KOPT-K1 (cell line): ENCODE results near the gene TBK1.
"Not testable (repeated sequence)": the region's sequence is repeated elsewhere in the genome, so short reads cannot be mapped to it uniquely, and the experiment has no call there.

Source experiments
- H3K27ac ChIP-seq: fragments of 200-600 bp; sonication (generic); 2 replicates; pipeline ENCODE4 v1.5.1; 2016; ENCODE audit warnings: antibody characterized with exemption, mild to moderate bottlenecking, low read depth, low read length; ENCODE audit not compliant: poor library complexity, severe bottlenecking
- H3K36me3 ChIP-seq: fragments of 200-600 bp; sonication (generic); 2 replicates; pipeline ENCODE4 v1.5.1; 2017; ENCODE audit warnings: antibody characterized with exemption, mild to moderate bottlenecking, low read length, moderate library complexity; ENCODE audit not compliant: insufficient read depth
- H3K9me3 ChIP-seq: fragments of 200-600 bp; sonication (generic); 2 replicates; pipeline ENCODE4 v1.5.1; 2017; ENCODE audit warnings: antibody characterized with exemption, low read length, mild to moderate bottlenecking; ENCODE audit not compliant: insufficient read depth, poor library complexity, severe bottlenecking

TBK1 gene

GRCh38 chr12:64500394-64500793 is 48.5 kb downstream of the TBK1 start:
- Histone ChIP-seq H3K9me3 (no peaks in the 10 kb centered on the region), H3K36me3 (peaks cover 62% of the 10 kb centered on the region), H3K27ac (no peak overlapping the region)

DNA sequence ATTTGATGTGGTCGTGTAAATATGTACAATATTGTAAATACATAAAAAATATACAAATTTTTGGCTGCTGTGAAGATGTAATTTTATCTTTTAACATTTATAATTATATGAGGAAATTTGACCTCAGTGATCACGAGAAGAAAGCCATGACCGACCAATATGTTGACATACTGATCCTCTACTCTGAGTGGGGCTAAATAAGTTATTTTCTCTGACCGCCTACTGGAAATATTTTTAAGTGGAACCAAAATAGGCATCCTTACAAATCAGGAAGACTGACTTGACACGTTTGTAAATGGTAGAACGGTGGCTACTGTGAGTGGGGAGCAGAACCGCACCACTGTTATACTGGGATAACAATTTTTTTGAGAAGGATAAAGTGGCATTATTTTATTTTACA is 49.6 kb downstream of the TBK1 start:
- peaks cover 51% of the 10 kb centered on the region for H3K36me3 ChIP-seq
- H3K9me3 ChIP-seq, result no peaks in the 10 kb centered on the region
- H3K27ac ChIP-seq, result no peak overlapping the region

- Histone ChIP-seq H3K9me3 (no peaks in the 10 kb centered on the region), H3K27ac (no peak overlapping the region), H3K36me3 (no peaks in the 10 kb centered on the region)
These were observed 55.0 kb downstream of the TBK1 start for GRCh38 chr12:64506955-64507354.

DNA sequence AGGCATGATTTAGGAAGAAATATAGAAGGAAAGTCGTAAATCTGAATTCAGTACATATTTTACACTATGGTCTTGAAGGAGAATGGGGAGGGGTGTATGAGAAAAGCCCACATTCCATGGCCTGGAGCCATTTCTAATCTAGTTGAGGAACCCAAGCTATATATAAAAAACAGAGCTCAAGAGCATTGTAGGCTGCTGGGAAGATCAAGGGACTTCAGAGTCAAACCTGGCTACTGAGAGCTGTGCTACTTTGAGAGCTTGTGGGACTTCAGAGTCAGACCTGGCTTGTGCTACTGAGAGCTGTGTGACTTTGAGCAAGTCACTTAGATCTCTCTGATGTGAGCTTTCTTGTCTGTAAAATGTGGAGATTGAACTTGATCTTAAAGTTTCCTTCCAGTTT is 58.7 kb downstream of the TBK1 start:
- Histone ChIP-seq H3K27ac (no peak overlapping the region), H3K36me3 (no peaks in the 10 kb centered on the region), H3K9me3 (no peaks in the 10 kb centered on the region)

- no peaks in the 10 kb centered on the region for H3K36me3 ChIP-seq
- no peaks in the 10 kb centered on the region for H3K9me3 ChIP-seq
- no peak overlapping the region for H3K27ac ChIP-seq
These were observed 66.5 kb downstream of the TBK1 start for GRCh38 chr12:64518396-64518795.

DNA sequence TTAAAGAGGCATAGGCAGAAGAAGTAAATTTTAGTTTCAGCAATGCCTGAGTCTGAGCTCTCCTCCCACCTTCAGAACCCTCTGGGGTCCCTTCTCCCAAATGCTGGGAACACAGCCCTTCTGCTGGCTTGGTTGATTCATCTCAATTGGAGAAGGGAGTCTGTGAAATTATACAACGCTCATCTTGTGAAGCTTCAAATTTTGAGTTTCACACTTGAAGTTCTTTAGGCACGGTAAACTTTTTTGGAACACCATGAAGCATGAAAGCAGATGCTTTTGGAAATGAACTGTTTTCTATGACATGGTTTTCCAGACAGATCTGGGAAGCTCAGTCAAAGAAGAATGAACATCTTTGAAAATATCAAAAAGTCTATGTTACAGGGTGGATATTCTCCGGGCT is 69.9 kb downstream of the TBK1 start:
- no peak overlapping the region for H3K27ac ChIP-seq
- no peaks in the 10 kb centered on the region for H3K9me3 ChIP-seq
- H3K36me3 ChIP-seq, result no peaks in the 10 kb centered on the region

DNA sequence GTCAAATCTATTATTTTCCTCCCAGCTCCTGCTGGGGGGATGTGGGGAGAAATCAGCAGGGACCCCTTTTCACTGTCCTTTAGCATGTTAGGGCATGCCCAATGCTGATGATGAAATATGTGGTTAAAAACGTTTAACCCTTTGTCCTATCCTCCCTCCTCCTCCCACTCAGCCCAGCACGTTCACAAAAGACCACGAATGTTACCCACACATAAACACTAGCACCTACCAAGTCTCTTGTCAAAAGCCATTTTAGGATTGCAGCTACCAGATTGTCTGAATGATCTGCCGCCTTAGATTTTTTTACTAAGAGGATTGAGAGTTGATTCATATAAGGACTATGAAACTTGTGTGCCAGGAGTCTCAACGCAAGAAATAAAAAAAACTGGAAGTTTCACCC is 70.4 kb downstream of the TBK1 start:
- Histone ChIP-seq H3K9me3 (no peaks in the 10 kb centered on the region), H3K27ac (no peak overlapping the region), H3K36me3 (no peaks in the 10 kb centered on the region)

GRCh38 chr12:64522807-64523206 is 70.9 kb downstream of the TBK1 start:
- H3K36me3 ChIP-seq, result no peaks in the 10 kb centered on the region
- H3K9me3 ChIP-seq, result no peaks in the 10 kb centered on the region
- no peak overlapping the region for H3K27ac ChIP-seq

GRCh38 chr12:64523565-64524444 is 71.9 kb downstream of the TBK1 start:
- not testable (repeated sequence) for H3K9me3 ChIP-seq, H3K36me3 ChIP-seq, H3K27ac ChIP-seq

DNA sequence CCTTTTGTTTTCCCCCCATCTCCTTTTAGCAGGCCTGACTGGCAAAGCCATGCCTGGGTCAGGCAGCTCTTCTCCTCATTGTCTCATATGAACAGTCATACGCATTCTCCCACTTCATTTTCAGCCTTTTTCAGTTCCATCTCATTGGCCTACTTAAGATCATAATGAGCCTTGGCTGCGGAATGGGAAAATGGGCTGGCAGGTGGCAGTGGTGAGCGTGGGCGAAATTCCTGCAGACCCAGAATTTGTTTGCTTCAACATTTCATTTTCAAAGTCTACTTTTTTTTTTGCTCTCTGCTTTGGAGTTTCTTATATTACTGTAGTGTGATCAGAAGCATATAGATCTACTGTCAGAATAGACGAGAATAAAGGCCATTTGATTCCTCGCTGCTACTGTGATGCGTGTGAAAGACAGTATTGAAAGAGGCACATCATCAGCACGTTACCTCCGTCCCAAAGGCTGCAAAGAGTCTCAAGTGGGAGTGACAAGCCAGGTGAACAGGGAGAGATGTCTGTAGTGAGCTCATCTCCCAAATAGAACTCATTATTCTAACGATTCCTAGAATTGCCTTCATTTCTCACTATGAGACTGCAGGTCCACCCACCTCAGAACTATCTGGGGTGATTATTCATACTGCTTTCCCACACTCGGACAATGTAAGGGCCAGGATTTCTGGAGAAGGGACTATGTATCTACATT is 73.7 kb downstream of the TBK1 start:
- H3K27ac ChIP-seq, result no peak overlapping the region
- no peaks in the 10 kb centered on the region for H3K9me3 ChIP-seq
- H3K36me3 ChIP-seq, result no peaks in the 10 kb centered on the region

GRCh38 chr12:64526859-64527258 is 74.9 kb downstream of the TBK1 start:
- no peaks in the 10 kb centered on the region for H3K9me3 ChIP-seq
- H3K36me3 ChIP-seq, result no peaks in the 10 kb centered on the region
- no peak overlapping the region for H3K27ac ChIP-seq

DNA sequence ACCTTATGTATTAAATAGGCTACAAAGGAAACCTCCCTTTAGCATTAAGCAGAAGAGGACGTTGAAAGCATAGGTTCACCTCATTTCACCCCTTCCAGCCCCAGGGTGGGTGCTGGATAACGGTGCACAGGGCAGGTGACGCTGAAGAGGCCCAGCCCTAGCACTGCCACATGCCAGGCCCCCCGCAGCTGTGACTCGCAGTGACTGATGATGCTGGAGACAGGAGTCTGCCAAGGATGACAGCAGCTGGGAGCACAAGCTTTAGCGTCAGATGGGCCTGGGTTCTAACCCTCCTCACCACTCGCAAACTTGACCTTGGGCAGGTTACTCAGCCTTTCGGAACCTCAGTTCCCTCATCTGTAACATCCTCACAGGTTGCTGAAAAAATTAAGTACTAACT is 76.7 kb downstream of the TBK1 start:
- Histone ChIP-seq H3K9me3 (no peaks in the 10 kb centered on the region), H3K27ac (no peak overlapping the region), H3K36me3 (no peaks in the 10 kb centered on the region)

- no peaks in the 10 kb centered on the region for H3K9me3 ChIP-seq
- no peaks in the 10 kb centered on the region for H3K36me3 ChIP-seq
- H3K27ac ChIP-seq, result no peak overlapping the region
These were observed 78.6 kb downstream of the TBK1 start for GRCh38 chr12:64530566-64530965.

- no peaks in the 10 kb centered on the region for H3K36me3 ChIP-seq
- H3K9me3 ChIP-seq, result no peaks in the 10 kb centered on the region
- H3K27ac ChIP-seq, result no peak overlapping the region
These were observed 79.9 kb downstream of the TBK1 start for GRCh38 chr12:64531665-64532334.

GRCh38 chr12:64532734-64533351 is 80.9 kb downstream of the TBK1 start:
- H3K9me3 ChIP-seq, result no peaks in the 10 kb centered on the region
- no peaks in the 10 kb centered on the region for H3K36me3 ChIP-seq
- no peak overlapping the region for H3K27ac ChIP-seq
